Ovary (tissue), 3 donors: ENCODE data around the gene GSG1L.

ENCODE experiments used
- CTCF ChIP-seq, 3 donors: fragments of 450-650 bp in 2 of 3; fragments of 200-600 bp in 1 of 3; IDR thresholded peaks; one replicate each; pipeline versions ENCODE4 v1.5.1 to v1.8.0; 2016 to 2022; ENCODE audit warnings: antibody characterized with exemption in 3 of 3, mild to moderate bottlenecking in 1 of 3
- EP300 ChIP-seq: sonication (generic); formaldehyde crosslinking; IDR thresholded peaks from one replicate; pipeline ENCODE4 v1.6.1; 2017; ENCODE audit warnings: antibody characterized with exemption
- donor health status: DM: no; HTN: no; CAD: no.

GRCh38 chr16:27773344-27773743 is 290.2 kb downstream of the GSG1L start:
- TF ChIP-seq CTCF (IDR thresholded peaks at IDR 0.05), result no peak
- TF ChIP-seq EP300, result no peak
